ENCODE measurements around the gene PNKP. TPM values are rescaled to one million over a fixed set of nuclear protein-coding genes. Genes with fewer than 3 reads are reported as not detected.

PNKP gene
- total and polyA plus RNA-seq, 9 donors: 6.8 to 111 (median 53.9) TPM

DNA sequence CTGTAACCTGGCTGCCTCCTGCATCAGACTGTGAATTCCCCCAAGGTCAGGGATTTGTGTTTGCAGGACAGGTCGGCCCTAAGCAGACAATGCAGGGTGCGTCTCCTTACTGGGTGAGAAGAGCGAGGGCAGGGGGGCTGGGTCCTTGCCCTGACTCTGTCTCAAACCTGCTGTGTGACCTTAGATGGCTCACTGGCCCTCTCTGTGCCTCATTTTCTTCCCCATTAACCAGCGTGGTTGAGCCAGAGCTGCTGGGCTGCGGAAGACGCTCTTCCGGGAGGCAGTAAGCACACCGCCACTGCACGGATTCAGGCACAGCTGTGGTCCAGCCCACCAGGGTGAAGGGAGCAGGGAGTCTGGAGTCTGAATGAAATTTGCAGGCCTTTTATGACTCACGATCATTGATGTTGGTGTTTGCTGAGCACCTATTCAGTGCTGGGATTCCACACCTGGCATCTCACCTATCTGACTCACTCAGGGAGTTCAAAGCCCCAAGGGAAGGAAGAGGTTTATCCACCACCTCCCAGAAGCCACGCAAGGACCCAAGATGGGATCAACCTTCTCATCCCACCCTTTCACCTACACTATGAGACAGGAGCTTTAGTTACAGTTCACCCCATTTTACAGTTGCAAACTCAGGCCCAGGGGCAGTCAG is 7.3 kb upstream of the PNKP start:
- intact Hi-C loops (cut with DNase I): no loop called here
- peak in 3 of 5 donors; percentile 26 to 39 (median 34) for DNase-seq
- WGBS, 3 donors: 88 to 91% (median 89%) methylated on average over 11 of the region's 11 CpGs
- Histone ChIP-seq H3K4me1 (ENCODE audit: insufficient read depth) (peaks cover 6% of the 10 kb centered on the region), H3K4me3 (no peak overlapping the region), H3K9me3 (no peaks in the 10 kb centered on the region), H3K36me3 (no peaks in the 10 kb centered on the region), H3K27ac (peak overlapping the region in 1 of 2 donors; percentile 21), H3K27me3 (no peaks in the 10 kb centered on the region)
- TF ChIP-seq POLR2A (IDR thresholded peaks at IDR 0.05): no peak
- TF ChIP-seq EP300 (IDR thresholded peaks at IDR 0.05): no peak
- TF ChIP-seq CTCF (IDR thresholded peaks at IDR 0.05): no peak

- H3K4me3 ChIP-seq: no peak overlapping the region
- DNase-seq: peak in 3 of 5 donors; percentile 30 to 43 (median 32)
- H3K9me3 ChIP-seq: no peaks in the 10 kb centered on the region
- H3K36me3 ChIP-seq: no peaks in the 10 kb centered on the region
- 76 to 81% (median 81%) methylated on average over 10 of the region's 10 CpGs for WGBS, 3 donors
- TF ChIP-seq POLR2A (IDR thresholded peaks at IDR 0.05) (no peak), EP300 (IDR thresholded peaks at IDR 0.05) (no peak), CTCF (IDR thresholded peaks at IDR 0.05) (no peak)
- H3K27ac ChIP-seq: no peak overlapping the region
- H3K4me1 ChIP-seq (ENCODE audit: insufficient read depth): peaks cover 8% of the 10 kb centered on the region
- intact Hi-C loops (cut with DNase I): no loop called here
- H3K27me3 ChIP-seq: no peaks in the 10 kb centered on the region
Measured at GRCh38 chr19:49873834-49874233, 6.5 kb upstream of the PNKP start.

DNA sequence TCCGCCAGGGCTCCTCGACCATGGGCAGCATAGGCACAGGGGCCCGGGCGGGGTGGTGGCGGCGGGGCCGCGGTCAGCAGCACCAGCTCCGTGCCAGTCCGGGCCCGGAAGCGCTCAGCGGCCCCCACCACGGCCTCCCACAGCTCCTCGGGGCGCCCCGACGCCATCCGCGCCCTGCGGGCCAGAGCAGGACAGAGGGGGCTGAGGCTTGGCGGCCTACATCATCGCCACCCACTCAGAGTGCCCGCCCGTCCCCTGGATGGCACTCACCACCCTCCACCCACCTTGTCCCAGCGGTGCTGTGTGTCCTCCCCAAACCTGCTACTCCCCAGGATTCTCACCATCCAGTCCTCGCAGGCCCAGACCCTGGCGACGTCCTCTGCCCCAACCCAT is 5.7 kb upstream of the PNKP start:
- peak in 4 of 5 donors; percentile 34 to 53 (median 46) for DNase-seq
- TF ChIP-seq EP300 (IDR thresholded peaks at IDR 0.05) (no peak), CTCF (IDR thresholded peaks at IDR 0.05) (no peak), POLR2A (IDR thresholded peaks at IDR 0.05) (no peak)
- no peaks in the 10 kb centered on the region for H3K27me3 ChIP-seq
- H3K36me3 ChIP-seq: no peaks in the 10 kb centered on the region
- H3K4me3 ChIP-seq: no peak overlapping the region
- H3K27ac ChIP-seq: no peak overlapping the region
- 85 to 89% (median 88%) methylated on average over 25 to 29 of the region's 29 CpGs for WGBS, 3 donors
- intact Hi-C loops (cut with DNase I): no loop called here
- peaks cover 14% of the 10 kb centered on the region for H3K4me1 ChIP-seq (ENCODE audit: insufficient read depth)
- no peaks in the 10 kb centered on the region for H3K9me3 ChIP-seq

DNA sequence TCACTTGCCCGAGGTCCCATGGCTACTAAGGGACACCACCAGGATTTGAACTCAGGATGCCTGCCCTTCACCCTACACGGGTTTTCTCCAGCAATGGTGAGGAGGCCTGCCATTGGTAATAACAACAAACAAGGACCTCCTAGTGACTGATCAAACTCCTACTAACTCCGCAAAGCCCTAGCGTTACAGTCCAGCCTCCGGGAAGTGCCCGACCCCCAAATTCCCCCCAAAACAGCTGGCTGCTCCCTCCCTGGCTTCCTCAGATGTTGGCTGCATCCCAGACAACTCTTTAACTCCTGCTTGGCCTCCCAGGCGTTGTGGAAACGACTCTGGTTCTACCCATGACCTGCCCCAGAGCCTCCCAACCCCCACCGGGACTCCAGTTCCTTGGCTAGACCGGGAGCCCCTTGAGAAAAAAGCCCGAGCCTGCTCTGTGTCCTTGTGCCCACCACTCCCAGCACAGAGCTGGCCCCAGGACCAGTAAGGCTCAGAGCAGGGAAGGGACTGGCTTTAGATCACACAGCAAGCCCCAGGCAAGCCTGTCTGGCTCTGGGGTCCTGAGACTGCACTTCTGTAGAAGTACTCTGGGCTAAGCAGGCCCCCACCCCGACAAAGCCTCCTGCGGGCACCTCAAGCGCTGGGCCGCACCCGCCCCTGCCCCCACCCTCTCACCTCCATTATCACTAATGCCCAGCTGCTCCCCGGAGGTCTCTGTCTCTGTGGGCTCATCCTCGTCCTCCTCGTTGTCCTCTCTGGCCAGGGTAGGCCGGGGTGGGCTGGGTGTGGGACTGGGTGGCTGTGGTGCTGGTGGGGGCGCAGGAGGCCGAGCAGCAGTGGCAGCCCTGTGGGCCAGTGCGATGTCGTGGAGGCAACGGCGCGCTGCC is 5.1 kb upstream of the PNKP start:
- 65 to 71% (median 65%) methylated on average over 27 of the region's 27 CpGs for WGBS, 3 donors
- H3K4me3 ChIP-seq: no peak overlapping the region
- no peak for TF ChIP-seq POLR2A (IDR thresholded peaks at IDR 0.05)
- TF ChIP-seq CTCF (IDR thresholded peaks at IDR 0.05): no peak
- TF ChIP-seq EP300 (IDR thresholded peaks at IDR 0.05): no peak
- peaks cover 14% of the 10 kb centered on the region for H3K4me1 ChIP-seq (ENCODE audit: insufficient read depth)
- intact Hi-C loops (cut with DNase I): no loop called here
- no peaks in the 10 kb centered on the region for H3K9me3 ChIP-seq
- no peaks in the 10 kb centered on the region for H3K36me3 ChIP-seq
- no peak overlapping the region for H3K27ac ChIP-seq
- DNase-seq: peak in 4 of 5 donors; percentile 39 to 50 (median 46)
- H3K27me3 ChIP-seq: no peaks in the 10 kb centered on the region
